Kidney tubule cell (primary cell): ENCODE data around the gene SMYD3.
"Not testable (repeated sequence)": the region's sequence is repeated elsewhere in the genome, so short reads cannot be mapped to it uniquely, and the experiment has no call there.

Experiments
- DNase-seq: peaks from one replicate; pipeline ENCODE4 v3.0.0-alpha.2; 2018; ENCODE audit warnings: low spot score

The SMYD3 gene

GRCh38 chr1:246024118-246024517, 483.0 kb downstream of the SMYD3 start:
- DNase-seq: not testable (repeated sequence)

GRCh38 chr1:246020211-246020954, 486.7 kb downstream of the SMYD3 start:
- DNase-seq: no peak

- no peak for DNase-seq
Observed at GRCh38 chr1:246018146-246018545, 488.9 kb downstream of the SMYD3 start.

GRCh38 chr1:246012341-246012740, 494.7 kb downstream of the SMYD3 start:
- peak; percentile 61 for DNase-seq

GRCh38 chr1:246010386-246010785, 496.7 kb downstream of the SMYD3 start:
- DNase-seq: no peak

GRCh38 chr1:246008363-246008831, 498.7 kb downstream of the SMYD3 start:
- DNase-seq: no peak

- DNase-seq: peak; percentile 89
Observed at GRCh38 chr1:246005067-246005466, 502.0 kb downstream of the SMYD3 start.

- DNase-seq: peak; percentile 82
Observed at GRCh38 chr1:246004301-246004700, 502.8 kb downstream of the SMYD3 start.

GRCh38 chr1:246003442-246003730, 503.7 kb downstream of the SMYD3 start:
- no peak for DNase-seq

GRCh38 chr1:246002725-246003441, 504.2 kb downstream of the SMYD3 start:
- peak; percentile 88 for DNase-seq

- DNase-seq: no peak
Observed at GRCh38 chr1:246001837-246002230, 505.2 kb downstream of the SMYD3 start.

- no peak for DNase-seq
Observed at GRCh38 chr1:246001142-246001836, 505.8 kb downstream of the SMYD3 start.

GRCh38 chr1:246000638-246001015, 506.5 kb downstream of the SMYD3 start:
- no peak for DNase-seq

GRCh38 chr1:245999697-246000637, 507.1 kb downstream of the SMYD3 start:
- no peak for DNase-seq

GRCh38 chr1:245997471-245998258, 509.4 kb downstream of the SMYD3 start:
- DNase-seq: peak; percentile 88

- peak; percentile 65 for DNase-seq
Observed at GRCh38 chr1:245996811-245997210, 510.3 kb downstream of the SMYD3 start.

- no peak for DNase-seq
Observed at GRCh38 chr1:245995474-245995873, 511.6 kb downstream of the SMYD3 start.

- DNase-seq: no peak
Observed at GRCh38 chr1:245991266-245991665, 515.8 kb downstream of the SMYD3 start.

- DNase-seq: no peak
Observed at GRCh38 chr1:245990315-245991022, 516.6 kb downstream of the SMYD3 start.

GRCh38 chr1:245988393-245989078, 518.5 kb downstream of the SMYD3 start:
- DNase-seq: no peak
